GM23248 (cell line): ENCODE measurements around the gene CAMTA1. TPM values are rescaled to one million over a fixed set of nuclear protein-coding genes. Genes with fewer than 3 reads are reported as not detected.

ENCODE experiments used
- DNase-seq: peaks from one replicate; pipeline ENCODE4 v3.0.0-alpha.2; 2015
- H2AFZ ChIP-seq: fragments of 200-600 bp; sonication (generic); 2 replicates; pipeline ENCODE4 v1.6.1; 2016; ENCODE audit warnings: antibody characterized with exemption
- H3F3A ChIP-seq: fragments of 200-600 bp; sonication (generic); 2 replicates; pipeline ENCODE4 v1.6.1; 2016; ENCODE audit warnings: mild to moderate bottlenecking, antibody characterized with exemption, mixed run types; ENCODE audit not compliant: insufficient read depth
- H3K27ac ChIP-seq: fragments of 200-600 bp; sonication (generic); 2 replicates; pipeline ENCODE4 v1.5.1; 2016; ENCODE audit warnings: mild to moderate bottlenecking
- H3K27me3 ChIP-seq: fragments of 200-600 bp; sonication (generic); replicated peaks from 2 replicates; pipeline ENCODE4 v1.6.1; 2016; ENCODE audit warnings: mild to moderate bottlenecking; ENCODE audit not compliant: insufficient read depth
- H3K36me3 ChIP-seq: fragments of 200-600 bp; sonication (generic); 2 replicates; pipeline ENCODE4 v1.6.1; 2016; ENCODE audit warnings: low read depth, mild to moderate bottlenecking
- H3K4me1 ChIP-seq: fragments of 200-600 bp; sonication (generic); 2 replicates; pipeline ENCODE4 v1.6.1; 2016; ENCODE audit warnings: mild to moderate bottlenecking; ENCODE audit not compliant: insufficient read depth
- H3K4me2 ChIP-seq: fragments of 200-600 bp; sonication (generic); one replicate; pipeline ENCODE4 v1.6.1; 2016; ENCODE audit warnings: mild to moderate bottlenecking; ENCODE audit not compliant: unreplicated experiment
- H3K4me3 ChIP-seq: fragments of 200-600 bp; sonication (generic); 2 replicates; pipeline ENCODE4 v1.5.1; 2016; ENCODE audit warnings: mild to moderate bottlenecking
- H3K79me2 ChIP-seq: fragments of 200-600 bp; sonication (generic); 2 replicates; pipeline ENCODE4 v1.6.1; 2016; ENCODE audit warnings: mild to moderate bottlenecking; ENCODE audit not compliant: insufficient read depth
- H3K9ac ChIP-seq: fragments of 200-600 bp; sonication (generic); 2 replicates; pipeline ENCODE4 v1.6.1; 2016; ENCODE audit warnings: mild to moderate bottlenecking
- H3K9me2 ChIP-seq: fragments of 200-600 bp; sonication (generic); 2 replicates; pipeline ENCODE4 v1.6.1; 2016; ENCODE audit warnings: mixed run types, mild to moderate bottlenecking, moderate library complexity; ENCODE audit not compliant: insufficient read depth
- H3K9me3 ChIP-seq: fragments of 200-600 bp; sonication (generic); one replicate; pipeline ENCODE4 v1.6.1; 2017; ENCODE audit warnings: low read depth
- H4K20me1 ChIP-seq: fragments of 200-600 bp; sonication (generic); 2 replicates; pipeline ENCODE4 v1.6.0; 2016; ENCODE audit not compliant: insufficient read depth
- EZH2 ChIP-seq: fragments of 200-600 bp; sonication (generic); IDR thresholded peaks from 2 replicates; pipeline ENCODE4 v1.6.1; 2018; ENCODE audit warnings: antibody characterized with exemption, mild to moderate bottlenecking; ENCODE audit not compliant: insufficient read depth, poor library complexity, severe bottlenecking
- EZH2phosphoT487 ChIP-seq: fragments of 200-600 bp; sonication (generic); IDR thresholded peaks from 2 replicates; pipeline ENCODE4 v1.6.1; 2018; ENCODE audit warnings: antibody characterized with exemption, moderate library complexity, mild to moderate bottlenecking, low read depth; ENCODE audit not compliant: insufficient read depth
- WGBS, 2 experiments: methylation state at CpG; one replicate each; pipeline ENCODE4 v1.1.6; 2015 to 2017; ENCODE audit warnings: low lambda C conversion rate in 2 of 2, low coverage in 1 of 2; ENCODE audit errors: missing lambda C conversion rate in 2 of 2; 5-methylcytosine and 5-hydroxymethylcytosine counted together
- in situ Hi-C: fragments of 300-500 bp; cut with MboI; formaldehyde crosslinking; loops from 2 replicates; pipeline ENCODE4 v1.15.0; 2020
- polyA plus RNA-seq: library from polyadenylated mRNA; unstranded; fragments of >200 nt; fragmentation: Nextera tagmentation; extraction: Ambion mirVana; gene quantifications from 2 replicates; pipeline ENCODE4 v1.2.1, GENCODE V29; 2016
- total RNA-seq: library from RNA; depleted of rRNA; stranded (reverse); fragments of >200 nt; shearing (Covaris generic); gene quantifications from 2 replicates; pipeline ENCODE4 v1.2.3, GENCODE V29; 2014

The CAMTA1 gene
- total and polyA plus RNA-seq, 2 experiments from 2014 or later = 50.1 to 165 TPM

DNA sequence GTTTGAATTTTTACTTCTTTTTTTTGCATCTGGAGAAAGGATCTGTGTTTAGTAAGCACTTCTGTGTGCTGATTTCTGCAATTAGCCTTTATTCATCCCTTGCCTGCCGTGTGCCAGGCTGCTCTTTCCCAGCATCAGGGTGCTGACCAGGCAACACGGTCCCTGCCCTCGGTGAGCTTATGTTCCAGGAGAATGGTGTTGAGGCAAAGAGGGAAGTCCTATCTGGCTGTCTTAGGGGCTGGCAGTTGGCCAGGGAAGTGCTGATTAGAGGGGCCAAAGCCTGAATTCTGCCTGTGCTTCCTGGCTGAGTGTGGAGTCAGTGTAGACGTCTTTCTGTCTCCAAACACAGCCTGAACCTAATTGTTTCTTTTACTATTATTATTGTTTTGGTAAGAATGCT lies 187.1 kb downstream of the CAMTA1 start:
- peaks cover 9% of the 10 kb centered on the region; the same call in 1 of the 2 replicates for H3K4me1 ChIP-seq
- H4K20me1 ChIP-seq = no peaks in the 10 kb centered on the region
- no peak overlapping the region for H3K4me3 ChIP-seq
- no peak for TF ChIP-seq EZH2
- TF ChIP-seq EZH2phosphoT487 = no peak
- no peak overlapping the region for H3K27ac ChIP-seq
- whole genome bisulfite sequencing, 2 experiments = 56% methylated on average over 4 of the region's 4 CpGs
- no peaks in the 10 kb centered on the region for H3K9me2 ChIP-seq
- H3K36me3 ChIP-seq = no peaks in the 10 kb centered on the region
- no peaks in the 10 kb centered on the region for H3K79me2 ChIP-seq
- H3F3A ChIP-seq = no peaks in the 10 kb centered on the region
- no peak overlapping the region for H3K4me2 ChIP-seq
- peaks cover 2% of the 10 kb centered on the region; the same call in 1 of the 2 replicates for H3K27me3 ChIP-seq
- DNase-seq = no peak
- H2AFZ ChIP-seq = no peak overlapping the region
- no peak overlapping the region for H3K9ac ChIP-seq
- H3K9me3 ChIP-seq = no peaks in the 10 kb centered on the region
- in situ Hi-C loops = no loop called here

DNA sequence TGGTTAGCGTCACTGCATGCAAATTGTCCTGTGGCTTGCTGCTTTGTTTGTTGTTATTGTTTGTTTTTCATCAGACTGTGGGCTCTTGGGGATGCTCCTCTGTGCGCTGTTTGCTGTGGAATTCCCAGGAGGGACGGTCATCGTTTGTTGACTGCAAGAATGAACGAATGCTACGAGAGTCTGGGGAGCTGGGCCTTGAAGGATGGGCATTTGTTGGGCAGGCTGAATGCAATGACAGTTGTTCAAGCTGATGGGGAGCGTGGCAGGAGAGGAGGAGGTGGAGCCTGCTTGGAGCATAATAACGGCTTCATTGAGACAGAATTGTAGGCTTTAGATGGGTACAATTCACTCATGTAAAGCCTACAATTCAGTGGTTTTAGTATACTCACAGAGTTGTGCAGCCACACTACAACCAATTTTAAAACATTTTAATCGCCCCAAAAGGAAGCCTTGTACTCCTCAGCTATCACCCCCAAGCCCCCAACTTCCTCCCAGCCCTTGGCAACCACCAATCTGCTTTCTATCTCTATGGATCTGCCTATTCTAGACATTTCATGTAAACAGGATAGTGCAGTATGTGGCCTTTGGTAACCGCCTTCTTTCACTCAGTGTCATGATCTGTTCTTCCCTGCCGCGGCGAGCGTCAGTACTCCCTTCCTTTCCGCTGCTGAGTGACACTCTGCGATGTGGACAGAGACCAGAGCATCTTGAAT lies 190.2 kb downstream of the CAMTA1 start:
- Histone ChIP-seq H3K4me3 (no peak overlapping the region), H3F3A (no peaks in the 10 kb centered on the region), H3K4me1 (no peaks in the 10 kb centered on the region), H3K79me2 (no peaks in the 10 kb centered on the region), H2AFZ (no peak overlapping the region), H3K4me2 (no peak overlapping the region), H3K9me3 (no peaks in the 10 kb centered on the region), H3K27me3 (peaks cover 11% of the 10 kb centered on the region), H3K9ac (no peak overlapping the region), H3K27ac (no peak overlapping the region), H3K9me2 (no peaks in the 10 kb centered on the region), H4K20me1 (no peaks in the 10 kb centered on the region), H3K36me3 (no peaks in the 10 kb centered on the region)
- in situ Hi-C loops = no loop called here
- DNase-seq = no peak
- 68 to 83% methylated on average over 16 of the region's 16 CpGs for WGBS, 2 experiments
- TF ChIP-seq EZH2 (no peak), EZH2phosphoT487 (no peak)

DNA sequence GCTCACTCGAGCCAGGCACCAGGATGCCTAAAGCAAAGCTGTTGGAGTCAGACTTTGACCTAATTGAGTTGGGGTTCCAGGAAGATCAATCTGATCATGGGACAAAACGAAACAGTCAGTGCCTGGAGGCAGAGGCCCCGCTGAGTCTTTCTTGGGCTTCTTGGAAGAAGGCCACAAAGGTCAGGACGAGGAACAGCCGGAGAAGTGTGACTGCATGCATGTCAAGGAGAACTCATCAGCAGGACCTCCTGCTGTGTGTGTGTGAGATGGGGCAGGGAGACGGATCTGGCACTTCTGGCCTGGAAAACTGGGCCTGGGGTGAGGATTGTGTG lies 190.8 kb downstream of the CAMTA1 start:
- Histone ChIP-seq H3K9ac (no peak overlapping the region), H3K4me2 (no peak overlapping the region), H3K27ac (no peak overlapping the region), H2AFZ (no peak overlapping the region), H3K79me2 (no peaks in the 10 kb centered on the region), H3K4me1 (no peaks in the 10 kb centered on the region), H3K9me3 (no peaks in the 10 kb centered on the region), H3K36me3 (no peaks in the 10 kb centered on the region), H3F3A (no peaks in the 10 kb centered on the region), H3K27me3 (peaks cover 11% of the 10 kb centered on the region), H3K9me2 (no peaks in the 10 kb centered on the region), H3K4me3 (no peak overlapping the region), H4K20me1 (no peaks in the 10 kb centered on the region)
- TF ChIP-seq EZH2 = no peak
- no peak for TF ChIP-seq EZH2phosphoT487
- in situ Hi-C loops = no loop called here
- WGBS, 2 experiments = 50 to 51% methylated on average over 6 of the region's 6 CpGs
- DNase-seq = no peak

DNA sequence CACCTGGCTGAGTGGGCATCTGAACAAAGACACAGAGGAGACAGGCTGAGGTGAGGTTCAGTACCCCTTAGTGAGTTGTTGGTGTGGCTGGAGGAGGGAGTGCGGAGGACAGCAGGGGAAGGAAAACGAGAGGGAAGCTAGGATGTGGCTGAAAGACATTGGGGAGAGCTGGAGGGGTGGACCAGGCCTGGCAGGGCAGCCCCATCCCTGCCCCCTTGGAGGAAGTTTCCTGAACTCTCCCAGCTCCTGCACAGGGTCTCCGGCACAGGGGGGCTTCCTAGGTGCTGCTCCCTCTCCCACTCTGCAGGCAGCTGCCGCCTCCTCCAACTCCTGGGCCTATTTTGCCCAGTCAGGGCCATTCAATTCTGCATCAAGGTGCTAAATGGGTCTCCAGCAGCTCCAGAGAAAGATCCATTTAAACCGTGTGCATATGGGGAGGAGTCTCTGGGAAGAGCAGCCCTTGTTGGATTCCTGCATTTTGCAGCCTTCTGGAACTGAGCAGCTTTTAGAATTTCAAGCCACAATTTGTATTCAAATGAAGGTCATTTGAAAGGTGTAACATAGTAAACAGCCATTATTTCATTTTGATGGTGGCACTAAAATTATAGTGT lies 193.9 kb downstream of the CAMTA1 start:
- TF ChIP-seq EZH2phosphoT487 (no peak), EZH2 (no peak)
- Histone ChIP-seq H3K9me2 (no peaks in the 10 kb centered on the region), H3F3A (no peaks in the 10 kb centered on the region), H3K27me3 (peaks cover 11% of the 10 kb centered on the region), H2AFZ (no peak overlapping the region), H4K20me1 (no peaks in the 10 kb centered on the region), H3K4me1 (no peaks in the 10 kb centered on the region), H3K4me3 (no peak overlapping the region), H3K9me3 (no peaks in the 10 kb centered on the region), H3K27ac (no peak overlapping the region), H3K4me2 (no peak overlapping the region), H3K36me3 (no peaks in the 10 kb centered on the region), H3K79me2 (no peaks in the 10 kb centered on the region), H3K9ac (no peak overlapping the region)
- WGBS, 2 experiments = 38 to 42% methylated on average over 4 to 5 of the region's 5 CpGs
- in situ Hi-C loops = no loop called here
- DNase-seq = no peak

DNA sequence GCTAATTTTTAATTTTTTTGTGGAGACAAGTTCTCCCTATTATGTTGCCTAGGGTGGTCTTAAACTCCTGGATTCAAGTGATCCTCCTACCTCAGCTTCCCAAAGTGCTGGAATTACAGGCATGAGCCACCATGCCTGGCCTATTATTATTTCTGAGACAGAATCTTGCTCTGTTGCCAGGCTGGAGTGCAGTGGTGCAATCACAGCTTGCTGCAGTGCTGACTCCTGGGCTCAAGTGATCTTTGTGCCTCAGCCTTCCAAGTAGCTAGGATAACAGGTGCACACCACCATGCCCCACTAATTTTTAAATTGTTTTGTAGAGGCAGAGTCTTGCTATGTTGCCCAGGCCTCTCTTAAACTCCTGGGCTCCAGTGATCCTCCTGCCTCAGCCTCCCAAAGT lies 196.3 kb downstream of the CAMTA1 start:
- no peaks in the 10 kb centered on the region for H3K36me3 ChIP-seq
- no peak overlapping the region for H3K4me2 ChIP-seq
- no peak for DNase-seq
- no peak overlapping the region for H3K4me3 ChIP-seq
- in situ Hi-C loops = no loop called here
- H3K27me3 ChIP-seq = peaks cover 22% of the 10 kb centered on the region
- H3F3A ChIP-seq = no peaks in the 10 kb centered on the region
- H3K9me3 ChIP-seq = no peaks in the 10 kb centered on the region
- no peaks in the 10 kb centered on the region for H3K79me2 ChIP-seq
- H4K20me1 ChIP-seq = no peaks in the 10 kb centered on the region
- H3K4me1 ChIP-seq = no peaks in the 10 kb centered on the region
- H2AFZ ChIP-seq = no peak overlapping the region
- H3K9me2 ChIP-seq = no peaks in the 10 kb centered on the region
- H3K9ac ChIP-seq = no peak overlapping the region
- TF ChIP-seq EZH2 = no peak
- no peak overlapping the region for H3K27ac ChIP-seq
